Aorta (tissue), 5 donors: ENCODE results near the gene RAD51D. TPM values are rescaled to one million over a fixed set of nuclear protein-coding genes. Genes with fewer than 3 reads are reported as not detected.

Experiments
- ATAC-seq: fragments of 200-7000 bp; cut with Tn5 transposase; one replicate; pipeline ENCODE4 v1.9.1; 2022; ENCODE audit warnings: moderate library complexity; ENCODE audit not compliant: low FRiP score
- DNase-seq, 2 donors: peaks; one replicate each; pipeline ENCODE4 v3.0.0-alpha.2; 2020
- H3K27ac ChIP-seq, 2 donors: one replicate each; pipeline ENCODE4 v1.5.1; 2013; ENCODE audit warnings: low read length in 2 of 2, mild to moderate bottlenecking in 2 of 2, moderate library complexity in 2 of 2, control low read depth in 1 of 2, inconsistent platforms in 1 of 2, low read depth in 1 of 2
- H3K27me3 ChIP-seq, 2 donors: one replicate each; pipeline ENCODE4 v1.6.1; 2013; ENCODE audit warnings: control low read depth in 1 of 2, low read length in 1 of 2, mild to moderate bottlenecking in 1 of 2, moderate library complexity in 1 of 2; ENCODE audit not compliant: insufficient read depth in 2 of 2, control insufficient read depth in 1 of 2
- H3K36me3 ChIP-seq, 2 donors: one replicate each; pipeline ENCODE4 v1.6.1; 2013; ENCODE audit warnings: control low read depth in 1 of 2, low read length in 1 of 2, mild to moderate bottlenecking in 1 of 2; ENCODE audit not compliant: insufficient read depth in 2 of 2, control insufficient read depth in 1 of 2
- H3K4me1 ChIP-seq, 2 donors: one replicate each; pipeline ENCODE4 v1.6.1; 2013; ENCODE audit warnings: low read length in 2 of 2, control low read depth in 1 of 2, mild to moderate bottlenecking in 1 of 2, moderate library complexity in 1 of 2; ENCODE audit not compliant: insufficient read depth in 2 of 2, control insufficient read depth in 1 of 2
- H3K4me3 ChIP-seq, 2 donors: one replicate each; pipeline ENCODE4 v1.5.1; 2013; ENCODE audit warnings: low read length in 2 of 2, control low read depth in 1 of 2, mild to moderate bottlenecking in 1 of 2
- H3K9me3 ChIP-seq: one replicate; pipeline ENCODE4 v1.6.1; 2013; ENCODE audit warnings: mild to moderate bottlenecking, low read length; ENCODE audit not compliant: control insufficient read depth
- WGBS, 2 donors: extraction: QIAGEN DNeasy Blood & Tissue Kit; methylation state at CpG; one replicate each; pipeline ENCODE4 v1.1.7; 2013; 5-methylcytosine and 5-hydroxymethylcytosine counted together
- intact Hi-C, 2 donors: fragments of 100-400 bp; cut with DNase I; formaldehyde crosslinking; loops; one replicate each; pipeline versions ENCODE4 v1.14.2 to v1.15.0; 2022
- polyA plus RNA-seq, 2 donors: library from polyadenylated mRNA; stranded (reverse); fragments of 200-250 nt; gene quantifications; one replicate each; pipeline ENCODE4 v1.2.3, GENCODE V29; 2013
- total RNA-seq, 2 donors: library from RNA; stranded (reverse); fragmentation: NEBNext Ultra II Directional; extraction: Animal tissue kit (Norgen Biotek cat#: 25700); gene quantifications; one replicate each; pipeline ENCODE4 v1.2.1, GENCODE V29; 2021
- donor health status: healthy with polysubstance abuse.
- donor health status: Bipolar disorder and iron deficiency.
- donor health status: DM: no; HTN: no; CAD: no.
- donor health status: DM: no; HTN: no; CAD: no.
- donor health status: DM: yes; HTN: yes; CAD: no.

The RAD51D gene
- total and polyA plus RNA-seq, 4 donors: 3.6 to 17.3 (median 12.5) TPM

DNA sequence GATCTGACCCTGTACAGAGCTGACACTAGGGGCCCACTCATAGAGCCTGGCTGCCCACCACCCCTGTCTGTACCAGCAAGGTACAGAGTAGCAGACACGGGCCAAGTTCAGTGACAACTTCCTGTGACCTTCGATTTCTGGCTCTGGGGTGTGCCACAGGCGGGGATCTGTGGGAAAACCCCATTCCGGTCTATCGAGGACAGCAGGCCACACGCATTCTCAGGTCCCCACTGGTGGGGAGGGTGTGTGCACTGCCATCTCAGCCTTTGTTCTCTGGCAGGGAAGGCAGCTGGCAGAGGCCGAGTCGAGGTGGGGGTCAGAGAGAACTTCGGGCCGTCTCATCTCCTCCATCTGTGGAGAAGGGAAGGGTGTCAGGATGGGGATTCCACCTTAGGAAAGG lies 12.4 kb upstream of the RAD51D start:
- ATAC-seq: no peak
- intact Hi-C loops: no loop called here
- H3K36me3 ChIP-seq: peaks cover 0 to 15% of the 10 kb centered on the region in 2 donors

DNA sequence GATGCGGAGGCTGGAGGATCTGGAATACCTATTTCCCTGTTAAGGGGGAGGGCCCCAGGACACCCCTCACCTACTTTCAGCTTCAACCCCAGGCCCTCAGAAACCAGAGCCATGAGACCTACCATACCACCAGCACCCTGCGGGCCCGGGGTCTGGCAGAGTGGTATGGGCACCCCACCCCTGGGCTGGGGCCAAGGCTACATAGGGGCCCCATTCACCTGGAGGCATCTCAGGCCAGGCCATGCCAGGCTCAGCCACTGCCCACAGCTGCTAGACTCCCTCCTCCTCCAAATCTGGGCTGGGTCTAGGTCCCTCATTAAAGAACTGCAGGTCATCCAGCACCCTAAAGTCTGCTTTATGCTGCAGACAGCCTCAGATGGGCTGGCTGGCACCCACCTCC lies 10.7 kb upstream of the RAD51D start:
- no peak overlapping the region for H3K4me3 ChIP-seq
- 85 to 94% methylated on average over 3 of the region's 3 CpGs for WGBS, 2 donors

More for the DNA sequence above, 12.4 kb upstream of the RAD51D start:
- H3K27ac ChIP-seq: no peak overlapping the region
- no peak overlapping the region for H3K4me3 ChIP-seq
- 87% methylated on average over 8 to 10 of the region's 10 CpGs for WGBS, 2 donors
- no peak for DNase-seq
- H3K9me3 ChIP-seq: no peaks in the 10 kb centered on the region
- H3K27me3 ChIP-seq: no peaks in the 10 kb centered on the region
- H3K4me1 ChIP-seq: no peaks in the 10 kb centered on the region

DNA sequence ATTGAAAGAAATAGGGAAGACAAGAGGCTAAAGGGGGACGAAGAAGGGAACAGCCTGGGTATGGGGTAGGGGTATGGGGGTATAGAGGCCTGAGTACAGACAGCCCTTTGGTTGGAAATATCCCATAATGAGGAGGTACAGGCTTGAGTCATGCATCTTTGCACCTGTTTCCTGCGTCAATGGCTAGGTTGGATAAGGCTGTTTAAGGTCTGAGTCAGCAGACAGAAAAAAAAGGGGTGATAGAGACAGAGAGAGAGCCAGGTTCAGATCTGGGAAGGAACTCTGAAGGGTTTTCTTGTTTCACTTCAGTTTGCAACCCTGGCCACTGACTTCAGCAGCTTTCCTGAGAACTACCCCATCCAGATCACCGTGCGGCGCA lies 10.3 kb upstream of the RAD51D start:
- intact Hi-C loops: no loop called here

More for the DNA sequence above, 10.7 kb upstream of the RAD51D start:
- H3K9me3 ChIP-seq: no peaks in the 10 kb centered on the region
- peaks cover 0 to 13% of the 10 kb centered on the region in 2 donors for H3K36me3 ChIP-seq
- H3K27me3 ChIP-seq: no peaks in the 10 kb centered on the region
- H3K27ac ChIP-seq: no peak overlapping the region
- no peak for ATAC-seq
- H3K4me1 ChIP-seq: no peaks in the 10 kb centered on the region
- no peak for DNase-seq
- intact Hi-C loops: no loop called here

DNA sequence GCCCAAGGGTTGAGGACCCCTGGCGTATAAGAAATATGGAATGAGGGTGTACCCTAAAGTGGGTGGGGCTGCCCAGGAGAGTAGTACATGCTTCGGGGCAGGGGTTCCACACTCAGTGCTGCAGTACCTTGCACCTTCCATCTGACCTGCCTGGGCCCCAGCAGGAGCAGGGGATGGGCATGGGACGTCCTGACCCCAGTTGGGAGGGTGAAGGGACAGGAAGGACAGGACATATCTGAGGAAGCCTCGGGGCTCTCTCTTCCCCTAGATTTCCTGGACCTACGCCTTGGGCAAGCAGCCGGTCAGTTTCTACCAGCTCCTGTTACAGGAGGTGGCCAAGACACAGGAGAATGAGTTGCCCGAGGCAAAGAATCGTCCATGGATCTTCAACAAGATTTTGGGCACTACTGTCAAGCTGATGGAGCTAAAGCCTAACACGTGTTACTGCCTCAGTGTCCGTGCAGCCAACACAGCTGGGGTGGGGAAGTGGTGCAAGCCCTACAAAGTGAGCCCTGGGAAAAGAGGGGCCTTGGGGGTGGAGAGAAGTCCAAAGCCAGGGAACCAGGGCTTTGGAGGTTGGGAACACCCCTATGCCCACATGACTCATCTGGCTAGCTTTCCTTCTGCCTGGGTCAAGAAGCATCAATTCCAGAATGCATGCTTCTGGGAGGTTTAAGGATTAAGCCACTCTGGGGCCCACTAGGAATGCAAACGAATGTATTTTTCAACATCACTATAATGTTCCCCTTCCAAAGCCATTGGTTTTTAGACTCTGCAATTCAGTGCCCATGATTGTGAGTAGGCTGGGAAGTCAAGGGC lies 9.7 kb upstream of the RAD51D start:
- WGBS, 2 donors: 79 to 80% methylated on average over 11 of the region's 11 CpGs
- no peak for ATAC-seq
- intact Hi-C loops: no loop called here

More for the DNA sequence above, 10.3 kb upstream of the RAD51D start:
- no peak overlapping the region for H3K27ac ChIP-seq
- 95% methylated on average over 5 of the region's 5 CpGs for WGBS, 2 donors
- no peak overlapping the region for H3K4me3 ChIP-seq
- no peak for DNase-seq
- no peaks in the 10 kb centered on the region for H3K27me3 ChIP-seq
- H3K9me3 ChIP-seq: no peaks in the 10 kb centered on the region
- no peaks in the 10 kb centered on the region for H3K4me1 ChIP-seq
- ATAC-seq: no peak
- H3K36me3 ChIP-seq: peaks cover 0 to 13% of the 10 kb centered on the region in 2 donors

DNA sequence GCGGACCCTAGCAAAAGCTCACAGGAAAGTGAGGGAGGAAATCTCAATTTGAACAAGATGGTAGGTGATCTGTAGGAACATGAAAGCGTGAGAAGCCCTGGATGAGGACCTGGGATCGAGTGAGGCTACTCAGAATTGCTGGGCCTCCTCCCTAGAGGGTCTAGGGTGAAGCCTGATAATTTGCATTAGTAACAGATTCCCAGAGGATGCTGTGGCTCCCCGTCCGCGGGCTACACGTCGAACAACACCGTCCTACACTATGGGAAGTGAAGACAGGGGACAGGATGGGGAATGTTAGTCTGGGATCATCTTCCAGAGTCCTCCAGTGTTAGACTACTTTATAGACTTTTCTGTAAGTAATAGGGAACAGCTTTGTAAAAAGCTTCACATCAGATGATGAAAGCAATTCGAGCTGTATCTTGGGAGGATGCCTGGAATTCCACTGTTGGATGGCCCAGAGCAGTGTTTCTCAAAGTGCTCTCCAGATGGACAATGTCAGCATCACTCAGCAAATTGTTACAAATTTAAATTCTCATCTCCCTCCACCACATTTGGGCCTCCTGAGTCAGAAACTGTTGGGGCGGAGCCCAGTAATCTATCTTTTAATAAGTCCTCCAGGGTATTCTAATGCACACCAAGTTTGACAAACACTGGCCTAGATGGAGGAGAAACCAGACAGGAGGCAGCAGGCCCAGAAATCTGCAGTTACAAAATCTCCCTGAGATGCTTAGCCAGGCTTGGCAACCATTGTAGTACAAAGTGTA lies 8.3 kb upstream of the RAD51D start:
- Histone ChIP-seq H3K27ac (no peak overlapping the region), H3K4me1 (no peaks in the 10 kb centered on the region), H3K4me3 (no peak overlapping the region), H3K27me3 (no peaks in the 10 kb centered on the region), H3K9me3 (no peaks in the 10 kb centered on the region), H3K36me3 (peaks cover 0 to 6% of the 10 kb centered on the region in 2 donors)
- 80 to 82% methylated on average over 11 of the region's 11 CpGs for WGBS, 2 donors
- ATAC-seq: peak; percentile 53
- intact Hi-C loops: no loop called here
- DNase-seq: no peak

More for the DNA sequence above, 9.7 kb upstream of the RAD51D start:
- H3K27me3 ChIP-seq: no peaks in the 10 kb centered on the region
- no peaks in the 10 kb centered on the region for H3K4me1 ChIP-seq
- H3K27ac ChIP-seq: no peak overlapping the region
- H3K36me3 ChIP-seq: peaks cover 0 to 13% of the 10 kb centered on the region in 2 donors
- no peaks in the 10 kb centered on the region for H3K9me3 ChIP-seq
- DNase-seq: no peak
- no peak overlapping the region for H3K4me3 ChIP-seq

DNA sequence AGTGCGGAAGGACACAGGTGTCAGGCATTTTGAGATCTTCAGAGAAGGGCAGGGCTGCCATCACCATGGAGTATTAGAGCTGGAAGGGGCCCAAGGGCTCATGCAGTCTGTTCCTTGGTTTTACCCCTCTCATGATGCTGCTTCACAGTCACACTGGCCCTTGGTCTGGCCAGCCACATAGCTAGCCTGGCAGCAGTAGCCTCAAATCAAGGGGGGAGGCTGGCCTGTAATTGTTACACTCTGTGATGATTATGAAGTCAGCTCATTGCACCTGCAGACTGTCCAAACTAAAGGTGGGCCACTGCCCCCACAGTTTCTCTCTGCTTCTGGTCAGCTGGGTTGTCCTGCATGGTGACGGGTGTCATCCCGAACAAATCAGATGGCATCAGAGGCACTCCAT lies 1.7 kb upstream of the RAD51D start, which contains the start of gene FNDC8:
Gene FNDC8, plus strand, starts transcription at position 301 of the 400 bp plus-strand sequence. Its CDS starts 79 bp downstream, at position 380.
- Histone ChIP-seq H3K27ac (no peak within 1 kb of the TSS), H3K9me3 (no peaks in the 10 kb centered on the region), H3K4me3 (no peak within 1 kb of the TSS), H3K4me1 (no peaks in the 10 kb centered on the region), H3K36me3 (no peaks in the 10 kb centered on the region), H3K27me3 (no peaks in the 10 kb centered on the region)
- ATAC-seq (no peak), DNase-seq (no peak)
- WGBS, 2 donors: 94 to 96% methylated on average over 3 of the region's 3 CpGs
- intact Hi-C loops: loop anchor here in 1 of 2 donors (2.0 kb wide), 1 partner anchor 701 kb away; no protein-coding TSS in a partner anchor

DNA sequence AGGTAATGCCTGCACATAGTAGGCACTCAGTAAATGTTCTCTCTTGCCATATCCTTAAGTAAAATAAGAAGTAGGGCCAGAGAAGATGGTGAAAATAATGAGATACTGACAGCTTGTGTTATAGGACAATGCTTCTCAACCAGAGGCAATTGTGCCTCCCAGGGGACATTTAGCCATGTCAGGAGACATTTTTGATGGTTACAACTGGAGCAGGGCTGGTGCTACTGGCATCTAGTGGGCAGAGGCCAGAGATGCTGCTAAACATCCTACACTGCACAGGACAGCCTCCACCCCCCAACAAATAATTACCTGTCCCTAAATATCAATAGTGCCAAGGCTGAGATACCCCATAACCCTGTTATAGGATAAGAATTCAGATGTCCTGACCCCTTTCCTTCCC lies 1.7 kb downstream of the RAD51D start:
- Histone ChIP-seq H3K4me3 (no peak overlapping the region), H3K27me3 (no peaks in the 10 kb centered on the region), H3K36me3 (no peaks in the 10 kb centered on the region), H3K4me1 (no peaks in the 10 kb centered on the region), H3K27ac (no peak overlapping the region), H3K9me3 (no peaks in the 10 kb centered on the region)
- ATAC-seq (no peak), DNase-seq (no peak)
- intact Hi-C loops: loop anchor here (2.0 to 5.0 kb wide), 5 partner anchors 29 to 697 kb away; partner anchors contain the start of genes CCT6B (in 1 of the 2) and ZNF830 (in 1 of the 2)

DNA sequence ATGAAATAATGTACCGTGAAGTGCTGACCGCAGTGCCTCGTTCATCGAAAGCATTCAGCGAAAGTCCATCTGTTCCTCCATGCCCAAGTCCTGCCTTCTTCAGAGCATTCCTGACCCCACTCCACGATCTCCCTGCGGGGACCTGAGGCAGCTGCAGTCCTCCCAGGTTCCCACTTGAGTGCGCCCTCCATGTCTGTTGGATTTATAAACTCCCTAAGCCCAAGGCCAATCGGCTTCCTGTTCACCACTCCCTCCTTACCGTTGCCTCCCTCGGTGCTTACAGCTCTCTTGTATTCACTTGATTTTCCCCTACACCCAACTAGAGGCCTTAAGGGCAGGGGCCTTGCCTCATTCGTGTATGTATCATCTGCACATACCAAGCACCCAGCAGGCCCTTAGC lies 2.8 kb downstream of the RAD51D start:
- Histone ChIP-seq H3K36me3 (no peaks in the 10 kb centered on the region), H3K27ac (no peak overlapping the region), H3K9me3 (no peaks in the 10 kb centered on the region), H3K27me3 (no peaks in the 10 kb centered on the region), H3K4me1 (no peaks in the 10 kb centered on the region), H3K4me3 (no peak overlapping the region)
- DNase-seq: no peak
- WGBS, 2 donors: 81 to 84% methylated on average over 12 of the region's 12 CpGs
- intact Hi-C loops: loop anchor here (2.0 to 5.0 kb wide), 3 partner anchors 28 to 575 kb away; no protein-coding TSS in a partner anchor
- no peak for ATAC-seq
